Measurements from ENCODE around the gene ST3GAL5.

DNA sequence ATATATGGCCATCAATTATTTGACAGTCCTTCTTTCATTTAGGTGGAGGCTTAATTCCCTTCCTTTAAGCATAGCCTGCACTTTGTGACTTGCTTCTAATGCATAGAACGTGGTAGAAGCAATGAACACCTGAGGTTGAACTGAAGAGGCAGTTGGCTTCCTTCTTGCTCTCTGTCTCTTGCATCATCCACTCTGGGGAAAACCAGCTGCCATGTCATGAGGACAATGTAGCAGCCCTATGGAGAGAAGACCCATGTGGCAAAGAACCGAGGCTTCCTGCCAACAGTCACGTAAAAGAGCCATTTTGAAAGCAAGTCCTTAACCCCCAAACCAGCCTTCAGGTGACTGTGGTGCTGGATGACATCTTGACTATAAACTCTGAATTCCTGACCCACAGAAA is 88.2 kb downstream of the ST3GAL5 start:
- TF ChIP-seq, protein P1, sequence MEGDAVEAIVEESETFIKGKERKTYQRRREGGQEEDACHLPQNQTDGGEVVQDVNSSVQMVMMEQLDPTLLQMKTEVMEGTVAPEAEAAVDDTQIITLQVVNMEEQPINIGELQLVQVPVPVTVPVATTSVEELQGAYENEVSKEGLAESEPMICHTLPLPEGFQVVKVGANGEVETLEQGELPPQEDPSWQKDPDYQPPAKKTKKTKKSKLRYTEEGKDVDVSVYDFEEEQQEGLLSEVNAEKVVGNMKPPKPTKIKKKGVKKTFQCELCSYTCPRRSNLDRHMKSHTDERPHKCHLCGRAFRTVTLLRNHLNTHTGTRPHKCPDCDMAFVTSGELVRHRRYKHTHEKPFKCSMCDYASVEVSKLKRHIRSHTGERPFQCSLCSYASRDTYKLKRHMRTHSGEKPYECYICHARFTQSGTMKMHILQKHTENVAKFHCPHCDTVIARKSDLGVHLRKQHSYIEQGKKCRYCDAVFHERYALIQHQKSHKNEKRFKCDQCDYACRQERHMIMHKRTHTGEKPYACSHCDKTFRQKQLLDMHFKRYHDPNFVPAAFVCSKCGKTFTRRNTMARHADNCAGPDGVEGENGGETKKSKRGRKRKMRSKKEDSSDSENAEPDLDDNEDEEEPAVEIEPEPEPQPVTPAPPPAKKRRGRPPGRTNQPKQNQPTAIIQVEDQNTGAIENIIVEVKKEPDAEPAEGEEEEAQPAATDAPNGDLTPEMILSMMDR (IDR thresholded peaks at IDR 0.05), result no peak
- no peak for TF ChIP-seq POLR2A (IDR thresholded peaks at IDR 0.05)
